Ishikawa (cell line): Measurements from ENCODE around the gene PGBD5.

Experiments used
- CEBPB ChIP-seq: IDR thresholded peaks from 2 replicates; pipeline ENCODE4 v1.6.1; 2012
- EP300 ChIP-seq: IDR thresholded peaks from 2 replicates; pipeline ENCODE4 v1.6.1; 2012; ENCODE audit warnings: borderline replicate concordance
- TAF1 ChIP-seq: IDR thresholded peaks from 2 replicates; pipeline ENCODE4 v1.6.1; 2012; ENCODE audit warnings: low read depth, mild to moderate bottlenecking
- TF ChIP-seq, protein P1 (sequence below): IDR thresholded peaks from 2 replicates; pipeline ENCODE4 v1.6.1; 2012
- TF ChIP-seq, protein P2 (sequence below): IDR thresholded peaks from 2 replicates; pipeline ENCODE4 v1.6.1; 2012; ENCODE audit warnings: low read depth, mild to moderate bottlenecking

DNA sequence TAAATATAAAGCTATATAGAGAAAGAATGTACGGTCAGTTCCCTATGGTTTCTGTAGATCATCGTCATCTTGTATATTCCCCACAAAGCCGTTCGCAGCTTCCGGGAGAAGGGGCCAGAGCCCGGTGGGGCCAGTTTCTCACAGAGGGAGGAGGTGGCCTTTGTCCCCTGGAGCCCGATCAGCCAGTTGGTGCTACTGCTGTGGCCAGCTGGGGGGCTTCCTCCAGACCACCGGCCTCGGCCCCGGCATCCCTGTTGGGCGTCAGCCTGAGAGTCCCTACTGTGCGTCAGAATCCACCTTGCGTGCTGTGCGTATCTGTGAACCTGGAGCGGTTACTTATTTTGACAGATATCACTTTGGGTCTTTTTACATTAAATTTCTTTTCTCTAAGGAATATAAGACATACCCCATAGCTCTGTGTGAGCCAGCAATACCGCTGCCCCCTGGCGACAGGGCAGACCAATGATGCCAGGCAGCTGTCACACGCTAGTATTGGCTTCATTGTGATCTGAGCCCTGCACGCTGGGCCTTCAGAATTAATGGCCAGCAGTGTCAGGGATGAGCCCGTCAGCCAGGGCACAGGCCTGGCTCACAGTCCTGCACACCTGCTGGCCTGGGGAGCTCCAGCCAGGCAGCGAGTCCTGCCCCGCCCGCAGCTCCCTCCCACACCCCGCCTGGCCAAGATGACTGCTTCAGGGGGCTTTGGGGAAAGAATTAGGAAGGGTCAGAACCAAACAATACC lies 145.9 kb downstream of the PGBD5 start:
- TF ChIP-seq EP300 (no peak), CEBPB (no peak), TAF1 (no peak)
- TF ChIP-seq, protein P1, sequence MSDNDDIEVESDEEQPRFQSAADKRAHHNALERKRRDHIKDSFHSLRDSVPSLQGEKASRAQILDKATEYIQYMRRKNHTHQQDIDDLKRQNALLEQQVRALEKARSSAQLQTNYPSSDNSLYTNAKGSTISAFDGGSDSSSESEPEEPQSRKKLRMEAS = no peak
- TF ChIP-seq, protein P2, sequence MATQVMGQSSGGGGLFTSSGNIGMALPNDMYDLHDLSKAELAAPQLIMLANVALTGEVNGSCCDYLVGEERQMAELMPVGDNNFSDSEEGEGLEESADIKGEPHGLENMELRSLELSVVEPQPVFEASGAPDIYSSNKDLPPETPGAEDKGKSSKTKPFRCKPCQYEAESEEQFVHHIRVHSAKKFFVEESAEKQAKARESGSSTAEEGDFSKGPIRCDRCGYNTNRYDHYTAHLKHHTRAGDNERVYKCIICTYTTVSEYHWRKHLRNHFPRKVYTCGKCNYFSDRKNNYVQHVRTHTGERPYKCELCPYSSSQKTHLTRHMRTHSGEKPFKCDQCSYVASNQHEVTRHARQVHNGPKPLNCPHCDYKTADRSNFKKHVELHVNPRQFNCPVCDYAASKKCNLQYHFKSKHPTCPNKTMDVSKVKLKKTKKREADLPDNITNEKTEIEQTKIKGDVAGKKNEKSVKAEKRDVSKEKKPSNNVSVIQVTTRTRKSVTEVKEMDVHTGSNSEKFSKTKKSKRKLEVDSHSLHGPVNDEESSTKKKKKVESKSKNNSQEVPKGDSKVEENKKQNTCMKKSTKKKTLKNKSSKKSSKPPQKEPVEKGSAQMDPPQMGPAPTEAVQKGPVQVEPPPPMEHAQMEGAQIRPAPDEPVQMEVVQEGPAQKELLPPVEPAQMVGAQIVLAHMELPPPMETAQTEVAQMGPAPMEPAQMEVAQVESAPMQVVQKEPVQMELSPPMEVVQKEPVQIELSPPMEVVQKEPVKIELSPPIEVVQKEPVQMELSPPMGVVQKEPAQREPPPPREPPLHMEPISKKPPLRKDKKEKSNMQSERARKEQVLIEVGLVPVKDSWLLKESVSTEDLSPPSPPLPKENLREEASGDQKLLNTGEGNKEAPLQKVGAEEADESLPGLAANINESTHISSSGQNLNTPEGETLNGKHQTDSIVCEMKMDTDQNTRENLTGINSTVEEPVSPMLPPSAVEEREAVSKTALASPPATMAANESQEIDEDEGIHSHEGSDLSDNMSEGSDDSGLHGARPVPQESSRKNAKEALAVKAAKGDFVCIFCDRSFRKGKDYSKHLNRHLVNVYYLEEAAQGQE = no peak
